ENCODE measurements around the gene EPDR1. TPM values are rescaled to one million over a fixed set of nuclear protein-coding genes. Genes with fewer than 3 reads are reported as not detected.

Gene EPDR1
- 15.1 TPM for polyA plus RNA-seq (2013)

DNA sequence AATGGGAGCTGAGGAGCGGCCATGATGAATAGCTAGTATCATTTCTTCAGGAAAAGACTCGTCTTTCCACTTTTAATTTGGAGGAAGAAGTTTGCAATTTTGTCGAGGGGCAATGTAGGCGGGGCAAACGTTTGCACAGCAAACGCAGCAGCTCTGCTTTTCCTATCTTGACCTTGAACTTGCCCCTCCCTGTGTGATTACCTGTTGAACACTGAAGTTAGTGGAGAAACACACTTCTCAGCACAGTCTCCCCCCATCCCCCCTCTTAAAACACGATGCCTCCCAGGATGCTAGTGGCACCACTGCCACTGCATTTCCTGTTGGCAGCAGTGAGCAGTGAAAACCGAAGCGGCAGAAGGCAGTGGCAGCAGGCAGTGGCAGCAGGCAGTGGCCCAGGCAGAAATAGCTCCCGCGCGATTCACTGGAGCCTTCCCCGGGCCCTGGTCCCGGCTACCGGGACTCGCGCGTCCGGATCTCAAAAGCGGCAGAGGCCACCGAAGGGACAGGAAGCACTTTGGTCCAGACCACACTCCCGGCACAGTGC is at the start of gene EPDR1:
Gene EPDR1 (plus strand): TSS at position 336 of the 544 bp plus-strand sequence. CDS start 300 bp downstream, outside the sequence.
- ChIA-PET POLR2A (interaction anchor here (1.0 kb wide), 1 partner anchor 177 kb away, joined by 4 read pairs; no protein-coding TSS in a partner anchor), CTCF (interaction anchor here (0.9 to 6.9 kb wide), 14 partner anchors 9 to 455 kb away, joined by 3 to 59 read pairs (median 4); no protein-coding TSS in a partner anchor)
- H3K9me3 ChIP-seq (ENCODE audit: control extremely low read depth in 1 of 5, control insufficient read depth in 4 of 5, insufficient read depth in 2 of 5, low read depth in 1 of 5, low read length in 4 of 5): peaks cover 0 to 9% (median 4%) of the 10 kb centered on the region in 5 experiments
- peaks cover 0 to 24% (median 14%) of the 10 kb centered on the region in 4 experiments for H3K36me3 ChIP-seq (ENCODE audit: control insufficient read depth in 4 of 4, insufficient read depth in 4 of 4, low read length in 3 of 4)
- H3K27ac ChIP-seq (ENCODE audit: insufficient read depth in 1 of 2, low read depth in 1 of 2, low read length in 2 of 2, poor library complexity in 1 of 2, severe bottlenecking in 2 of 2): peak within 1 kb of the TSS; percentile 17 to 77
- H3K27me3 ChIP-seq (replicated peaks in 2 of 5; ENCODE audit: control insufficient read depth in 4 of 5, insufficient read depth in 5 of 5, low read length in 4 of 5): peaks cover 0 to 12% (median 0%) of the 10 kb centered on the region in 5 experiments
- DNase-seq: peak; percentile 83 to 94 (median 93)
- WGBS (ENCODE audit: insufficient coverage): 6% methylated on average over 19 of the region's 22 CpGs
- H3K4me1 ChIP-seq (ENCODE audit: control extremely low read depth in 1 of 4, control insufficient read depth in 4 of 4, insufficient read depth in 4 of 4, low read length in 3 of 4): peaks cover 11 to 44% (median 36%) of the 10 kb centered on the region in 4 experiments
- H3K4me3 ChIP-seq (ENCODE audit: control insufficient read depth in 1 of 7, extremely low read depth in 1 of 7, insufficient read depth in 4 of 7, low read depth in 2 of 7, low read length in 6 of 7): peak within 1 kb of the TSS; percentile 78 to 93 (median 85)

DNA sequence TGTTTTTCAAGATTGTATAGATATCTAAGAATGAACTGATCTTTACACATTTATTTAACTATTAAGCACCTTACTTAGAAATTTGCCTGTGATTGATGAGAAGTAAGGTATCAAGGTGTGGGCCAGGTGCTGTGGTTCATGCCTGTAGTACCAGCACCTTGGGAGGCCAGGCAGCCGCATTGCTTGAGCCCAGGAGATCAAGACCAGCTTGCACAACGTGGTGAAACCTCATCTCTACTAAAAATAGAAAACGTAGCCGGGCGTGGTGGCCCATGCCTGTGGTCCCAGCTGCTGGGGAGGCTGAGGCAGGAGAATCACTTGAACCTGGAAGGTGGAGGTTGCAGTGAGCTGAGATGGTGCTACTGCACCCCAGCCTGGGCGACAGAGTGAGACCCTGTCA is 38.4 kb upstream of the EPDR1 start:
- 100% methylated on average over 2 of the region's 6 CpGs for WGBS (ENCODE audit: insufficient coverage)

DNA sequence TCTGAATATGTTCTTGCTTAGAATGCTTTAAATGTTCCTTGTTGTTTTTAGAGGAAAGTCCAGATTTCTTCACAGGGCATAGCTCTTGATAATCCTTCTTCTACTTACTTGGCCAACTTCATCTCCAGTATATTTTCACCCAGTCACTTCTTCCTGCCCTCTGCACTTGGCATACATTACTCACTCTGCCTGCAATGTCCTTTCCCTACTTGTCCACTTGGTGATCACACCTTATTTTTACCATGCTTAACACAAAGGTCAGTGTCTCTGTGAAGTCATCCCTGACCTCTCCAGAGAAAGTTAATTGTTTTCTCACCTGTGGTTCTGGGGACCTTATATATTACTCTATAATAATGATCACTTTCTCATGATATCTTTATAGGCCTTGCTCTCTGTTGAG is 27.1 kb upstream of the EPDR1 start:
- Histone ChIP-seq H3K36me3 (ENCODE audit: control insufficient read depth in 4 of 4, insufficient read depth in 4 of 4, low read length in 3 of 4) (no peaks in the 10 kb centered on the region), H3K27me3 (replicated peaks in 2 of 5; ENCODE audit: control insufficient read depth in 4 of 5, insufficient read depth in 5 of 5, low read length in 4 of 5) (no peaks in the 10 kb centered on the region), H3K9me3 (ENCODE audit: control extremely low read depth in 1 of 5, control insufficient read depth in 4 of 5, insufficient read depth in 2 of 5, low read depth in 1 of 5, low read length in 4 of 5) (no peaks in the 10 kb centered on the region), H3K4me1 (ENCODE audit: control extremely low read depth in 1 of 4, control insufficient read depth in 4 of 4, insufficient read depth in 4 of 4, low read length in 3 of 4) (no peaks in the 10 kb centered on the region), H3K4me3 (ENCODE audit: control insufficient read depth in 1 of 7, extremely low read depth in 1 of 7, insufficient read depth in 4 of 7, low read depth in 2 of 7, low read length in 6 of 7) (no peak overlapping the region), H3K27ac (ENCODE audit: insufficient read depth in 1 of 2, low read depth in 1 of 2, low read length in 2 of 2, poor library complexity in 1 of 2, severe bottlenecking in 2 of 2) (no peak overlapping the region)
- POLR2A ChIA-PET: no interaction called here
- no peak for DNase-seq
- CTCF ChIA-PET: no interaction called here

More for the DNA sequence above, 38.4 kb upstream of the EPDR1 start:
- Histone ChIP-seq H3K4me1 (ENCODE audit: control extremely low read depth in 1 of 4, control insufficient read depth in 4 of 4, insufficient read depth in 4 of 4, low read length in 3 of 4) (no peaks in the 10 kb centered on the region), H3K4me3 (ENCODE audit: control insufficient read depth in 1 of 7, extremely low read depth in 1 of 7, insufficient read depth in 4 of 7, low read depth in 2 of 7, low read length in 6 of 7) (no peak overlapping the region), H3K27me3 (replicated peaks in 2 of 5; ENCODE audit: control insufficient read depth in 4 of 5, insufficient read depth in 5 of 5, low read length in 4 of 5) (no peaks in the 10 kb centered on the region), H3K27ac (ENCODE audit: insufficient read depth in 1 of 2, low read depth in 1 of 2, low read length in 2 of 2, poor library complexity in 1 of 2, severe bottlenecking in 2 of 2) (no peak overlapping the region), H3K36me3 (ENCODE audit: control insufficient read depth in 4 of 4, insufficient read depth in 4 of 4, low read length in 3 of 4) (no peaks in the 10 kb centered on the region), H3K9me3 (ENCODE audit: control extremely low read depth in 1 of 5, control insufficient read depth in 4 of 5, insufficient read depth in 2 of 5, low read depth in 1 of 5, low read length in 4 of 5) (peaks cover 0 to 1% (median 0%) of the 10 kb centered on the region in 5 experiments)
- POLR2A ChIA-PET: no interaction called here
- CTCF ChIA-PET: interaction anchor here (0.5 kb wide), 1 partner anchor 19 kb away, joined by 3 read pairs; no protein-coding TSS in a partner anchor
- DNase-seq: no peak

DNA sequence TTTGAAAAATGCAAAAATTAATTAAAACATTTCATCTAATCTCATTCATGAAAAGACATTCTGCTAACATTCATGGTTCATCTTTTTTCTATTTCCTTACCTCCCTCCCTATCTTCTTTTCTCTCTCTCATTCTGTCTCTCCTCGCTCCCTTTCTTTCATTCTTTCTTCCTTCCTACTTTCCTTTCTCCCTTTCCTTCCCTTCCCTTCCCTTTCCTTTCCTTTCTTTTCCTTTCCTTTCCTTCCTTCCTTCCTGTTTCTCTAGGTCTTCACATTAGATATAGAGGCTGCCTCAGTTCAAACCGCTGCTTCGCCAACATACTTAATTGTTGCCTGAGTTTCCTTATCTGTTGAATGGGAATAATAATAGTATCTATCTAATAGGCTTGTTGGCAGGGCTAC is 25.8 kb upstream of the EPDR1 start:
- H3K36me3 ChIP-seq (ENCODE audit: control insufficient read depth in 4 of 4, insufficient read depth in 4 of 4, low read length in 3 of 4): no peaks in the 10 kb centered on the region
- ChIA-PET CTCF (interaction anchor here (1.3 kb wide), 1 partner anchor 18 kb away, joined by 3 read pairs; no protein-coding TSS in a partner anchor), POLR2A (no interaction called here)
- H3K9me3 ChIP-seq (ENCODE audit: control extremely low read depth in 1 of 5, control insufficient read depth in 4 of 5, insufficient read depth in 2 of 5, low read depth in 1 of 5, low read length in 4 of 5): no peaks in the 10 kb centered on the region
- no peaks in the 10 kb centered on the region for H3K4me1 ChIP-seq (ENCODE audit: control extremely low read depth in 1 of 4, control insufficient read depth in 4 of 4, insufficient read depth in 4 of 4, low read length in 3 of 4)
- WGBS (ENCODE audit: insufficient coverage): 100% methylated on average over 1 of the region's 3 CpGs
- no peak for DNase-seq
- H3K27ac ChIP-seq (ENCODE audit: insufficient read depth in 1 of 2, low read depth in 1 of 2, low read length in 2 of 2, poor library complexity in 1 of 2, severe bottlenecking in 2 of 2): no peak overlapping the region
- H3K27me3 ChIP-seq (replicated peaks in 2 of 5; ENCODE audit: control insufficient read depth in 4 of 5, insufficient read depth in 5 of 5, low read length in 4 of 5): no peaks in the 10 kb centered on the region
- H3K4me3 ChIP-seq (ENCODE audit: control insufficient read depth in 1 of 7, extremely low read depth in 1 of 7, insufficient read depth in 4 of 7, low read depth in 2 of 7, low read length in 6 of 7): no peak overlapping the region

DNA sequence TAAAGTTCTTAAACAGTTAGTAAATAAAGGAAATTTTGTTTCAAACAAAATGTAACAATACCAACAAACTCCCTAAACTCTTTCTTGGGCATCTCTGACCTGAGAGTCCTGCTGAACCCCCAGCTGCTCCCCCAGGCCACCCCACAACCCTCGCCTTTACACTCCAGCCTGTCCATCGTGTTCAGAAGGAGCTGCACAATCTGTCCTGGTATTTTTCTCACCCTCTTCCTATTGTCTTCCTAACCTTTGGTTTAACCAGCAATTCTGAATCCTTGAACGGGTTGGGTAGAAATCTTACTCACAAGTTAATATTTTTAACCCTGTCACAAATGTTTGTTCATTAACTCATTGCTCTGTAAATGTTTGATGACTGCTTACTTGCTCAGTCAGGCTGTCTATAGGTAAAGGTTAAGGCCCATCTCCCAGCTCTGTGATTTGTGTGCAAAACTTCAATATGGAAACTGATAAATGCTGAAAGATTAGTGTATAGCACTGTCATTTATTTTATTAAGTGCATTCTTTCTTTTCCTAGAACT is 20.7 kb upstream of the EPDR1 start:
- Histone ChIP-seq H3K36me3 (ENCODE audit: control insufficient read depth in 4 of 4, insufficient read depth in 4 of 4, low read length in 3 of 4) (no peaks in the 10 kb centered on the region), H3K4me1 (ENCODE audit: control extremely low read depth in 1 of 4, control insufficient read depth in 4 of 4, insufficient read depth in 4 of 4, low read length in 3 of 4) (no peaks in the 10 kb centered on the region), H3K9me3 (ENCODE audit: control extremely low read depth in 1 of 5, control insufficient read depth in 4 of 5, insufficient read depth in 2 of 5, low read depth in 1 of 5, low read length in 4 of 5) (no peaks in the 10 kb centered on the region), H3K4me3 (ENCODE audit: control insufficient read depth in 1 of 7, extremely low read depth in 1 of 7, insufficient read depth in 4 of 7, low read depth in 2 of 7, low read length in 6 of 7) (no peak overlapping the region), H3K27me3 (replicated peaks in 2 of 5; ENCODE audit: control insufficient read depth in 4 of 5, insufficient read depth in 5 of 5, low read length in 4 of 5) (no peaks in the 10 kb centered on the region), H3K27ac (ENCODE audit: insufficient read depth in 1 of 2, low read depth in 1 of 2, low read length in 2 of 2, poor library complexity in 1 of 2, severe bottlenecking in 2 of 2) (no peak overlapping the region)
- no peak for DNase-seq
- ChIA-PET POLR2A (no interaction called here), CTCF (interaction anchor here (0.7 to 7.3 kb wide), 6 partner anchors 9 to 476 kb away, joined by 3 to 83 read pairs (median 6); no protein-coding TSS in a partner anchor)
- 93% methylated on average over 2 of the region's 3 CpGs for WGBS (ENCODE audit: insufficient coverage)

DNA sequence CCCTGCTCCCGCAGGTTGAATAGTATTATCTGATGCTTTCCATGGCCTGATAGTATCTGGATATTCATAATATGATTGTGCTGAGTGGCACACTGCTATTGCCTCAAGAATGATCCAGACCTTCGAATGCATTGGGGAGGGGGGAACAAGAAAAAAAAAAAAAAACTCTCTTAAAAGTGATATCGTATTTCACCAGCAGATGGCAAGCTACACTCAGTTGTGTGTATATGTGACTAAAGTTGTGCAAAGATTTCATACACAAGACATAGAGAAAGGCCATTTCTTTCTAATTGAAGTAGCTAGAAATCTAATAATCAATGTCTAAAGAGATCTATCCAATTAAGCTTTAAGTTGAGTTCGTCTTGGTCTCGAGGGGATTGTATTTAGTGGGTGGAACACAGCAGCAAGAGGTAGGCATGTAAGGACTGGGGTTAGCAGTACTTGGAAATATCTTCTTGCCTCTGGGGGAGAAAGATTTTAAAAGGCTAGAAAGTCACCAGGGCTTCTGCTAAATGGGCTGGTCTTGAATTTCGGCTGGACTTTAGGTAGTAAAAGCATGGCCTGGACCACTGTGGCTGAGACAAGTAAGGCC is 19.1 kb upstream of the EPDR1 start:
- Histone ChIP-seq H3K27me3 (replicated peaks in 2 of 5; ENCODE audit: control insufficient read depth in 4 of 5, insufficient read depth in 5 of 5, low read length in 4 of 5) (no peaks in the 10 kb centered on the region), H3K4me3 (ENCODE audit: control insufficient read depth in 1 of 7, extremely low read depth in 1 of 7, insufficient read depth in 4 of 7, low read depth in 2 of 7, low read length in 6 of 7) (no peak overlapping the region), H3K27ac (ENCODE audit: insufficient read depth in 1 of 2, low read depth in 1 of 2, low read length in 2 of 2, poor library complexity in 1 of 2, severe bottlenecking in 2 of 2) (no peak overlapping the region), H3K4me1 (ENCODE audit: control extremely low read depth in 1 of 4, control insufficient read depth in 4 of 4, insufficient read depth in 4 of 4, low read length in 3 of 4) (no peaks in the 10 kb centered on the region), H3K36me3 (ENCODE audit: control insufficient read depth in 4 of 4, insufficient read depth in 4 of 4, low read length in 3 of 4) (no peaks in the 10 kb centered on the region), H3K9me3 (ENCODE audit: control extremely low read depth in 1 of 5, control insufficient read depth in 4 of 5, insufficient read depth in 2 of 5, low read depth in 1 of 5, low read length in 4 of 5) (no peaks in the 10 kb centered on the region)
- peak; percentile 61 to 81 (median 75) for DNase-seq
- WGBS (ENCODE audit: insufficient coverage): 74% methylated on average over 2 of the region's 6 CpGs
- ChIA-PET POLR2A (interaction anchor here (0.7 kb wide), 1 partner anchor 467 kb away, joined by 3 read pairs; no protein-coding TSS in a partner anchor), CTCF (interaction anchor here (0.6 to 7.3 kb wide), 23 partner anchors 11 to 654 kb away, joined by 3 to 83 read pairs (median 4); partner anchors contain the start of genes EPDR1 and SFRP4)

Measured in common myeloid progenitor, CD34-positive (primary cell).